Loucy (cell line): Measurements from ENCODE around the gene NRF1.

Experiments
- H2AFZ ChIP-seq: fragments of 200-600 bp; sonication (generic); 2 replicates; pipeline ENCODE4 v1.6.0; 2016; ENCODE audit warnings: antibody characterized with exemption, mild to moderate bottlenecking, low read length, moderate library complexity
- H3F3A ChIP-seq: fragments of 200-600 bp; 2 replicates; pipeline ENCODE4 v1.6.0; 2016; ENCODE audit warnings: antibody characterized with exemption, low read depth, mild to moderate bottlenecking
- H3K27me3 ChIP-seq: fragments of 200-600 bp; sonication (generic); 2 replicates; pipeline ENCODE4 v1.6.1; 2014; ENCODE audit warnings: low read length, mild to moderate bottlenecking; ENCODE audit not compliant: insufficient read depth, poor library complexity, severe bottlenecking
- H3K36me3 ChIP-seq: fragments of 200-600 bp; sonication (generic); 2 replicates; pipeline ENCODE4 v1.6.1; 2016; ENCODE audit warnings: low read length; ENCODE audit not compliant: insufficient read depth
- H3K4me1 ChIP-seq: fragments of 200-600 bp; sonication (generic); 2 replicates; pipeline ENCODE4 v1.5.1; 2014; ENCODE audit warnings: low read length, mild to moderate bottlenecking; ENCODE audit not compliant: insufficient read depth, poor library complexity, severe bottlenecking
- H3K4me2 ChIP-seq: fragments of 200-600 bp; sonication (generic); 2 replicates; pipeline ENCODE4 v1.6.0; 2014; ENCODE audit warnings: antibody characterized with exemption, low read length, low read depth, mild to moderate bottlenecking; ENCODE audit not compliant: poor library complexity, severe bottlenecking
- H3K4me3 ChIP-seq: fragments of 200-600 bp; sonication (generic); 2 replicates; pipeline ENCODE4 v1.5.1; 2014; ENCODE audit warnings: low read length, mild to moderate bottlenecking, mixed read lengths; ENCODE audit not compliant: poor library complexity, severe bottlenecking
- H3K79me2 ChIP-seq: fragments of 200-600 bp; sonication (generic); 2 replicates; pipeline ENCODE4 v1.6.1; 2014; ENCODE audit warnings: low read length; ENCODE audit not compliant: insufficient read depth
- H3K9ac ChIP-seq: fragments of 200-600 bp; sonication (generic); 2 replicates; pipeline ENCODE4 v1.6.0; 2014; ENCODE audit warnings: mild to moderate bottlenecking, low read depth, low read length, moderate library complexity; ENCODE audit not compliant: poor library complexity, severe bottlenecking
- H3K9me2 ChIP-seq: fragments of 200-600 bp; sonication (generic); replicated peaks from 2 replicates; pipeline ENCODE4 v1.6.1; 2016; ENCODE audit warnings: low read depth, low read length, mixed read lengths
- H3K9me3 ChIP-seq: fragments of 200-600 bp; sonication (generic); 2 replicates; pipeline ENCODE4 v1.6.1; 2014; ENCODE audit warnings: mild to moderate bottlenecking, antibody characterized with exemption, low read length, low read depth; ENCODE audit not compliant: insufficient read depth
- H4K20me1 ChIP-seq: fragments of 200-600 bp; sonication (generic); 2 replicates; pipeline ENCODE4 v1.6.0; 2014; ENCODE audit warnings: antibody characterized with exemption, low read length, mild to moderate bottlenecking; ENCODE audit not compliant: insufficient read depth, poor library complexity, severe bottlenecking
- EZH2phosphoT487 ChIP-seq: fragments of 200-600 bp; IDR thresholded peaks from 2 replicates; pipeline ENCODE4 v1.6.1; 2018; ENCODE audit warnings: antibody characterized with exemption, mild to moderate bottlenecking, moderate library complexity, borderline replicate concordance
- TF ChIP-seq, protein P1 (sequence below): fragments of 200-600 bp; sonication (generic); conservative IDR thresholded peaks from 2 replicates; pipeline ENCODE4 v1.5.1; 2014; ENCODE audit warnings: mild to moderate bottlenecking, antibody characterized with exemption, low read length

Gene NRF1

DNA sequence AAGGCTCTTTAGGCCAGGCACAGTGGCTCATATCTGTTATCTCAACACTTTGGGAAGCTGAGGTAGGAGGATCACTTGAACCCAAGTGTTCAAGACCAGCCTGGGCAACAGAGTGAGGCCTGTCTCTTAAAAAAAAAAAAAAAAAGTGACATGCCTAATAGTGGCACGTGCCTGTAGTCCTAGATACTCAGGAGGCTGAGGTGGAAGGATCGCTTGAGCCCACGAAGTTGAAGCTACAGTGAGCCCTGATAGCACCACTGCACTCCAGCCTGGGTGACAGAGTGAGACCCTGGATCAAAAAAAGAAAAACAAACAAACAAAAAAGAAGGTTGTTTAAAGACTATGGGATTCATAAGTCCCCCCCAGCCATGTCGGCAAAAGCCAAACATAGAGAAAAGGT lies 42.2 kb upstream of the NRF1 start:
- Histone ChIP-seq H3K9me3 (no peaks in the 10 kb centered on the region), H3K9ac (no peak overlapping the region), H3K9me2 (no peaks in the 10 kb centered on the region), H3K79me2 (no peaks in the 10 kb centered on the region), H3K36me3 (no peaks in the 10 kb centered on the region), H4K20me1 (no peaks in the 10 kb centered on the region), H3K27me3 (no peaks in the 10 kb centered on the region), H3K4me3 (no peak overlapping the region), H2AFZ (no peak overlapping the region), H3K4me2 (no peak overlapping the region), H3F3A (no peaks in the 10 kb centered on the region), H3K4me1 (no peaks in the 10 kb centered on the region)
- TF ChIP-seq EZH2phosphoT487: no peak
- TF ChIP-seq, protein P1, sequence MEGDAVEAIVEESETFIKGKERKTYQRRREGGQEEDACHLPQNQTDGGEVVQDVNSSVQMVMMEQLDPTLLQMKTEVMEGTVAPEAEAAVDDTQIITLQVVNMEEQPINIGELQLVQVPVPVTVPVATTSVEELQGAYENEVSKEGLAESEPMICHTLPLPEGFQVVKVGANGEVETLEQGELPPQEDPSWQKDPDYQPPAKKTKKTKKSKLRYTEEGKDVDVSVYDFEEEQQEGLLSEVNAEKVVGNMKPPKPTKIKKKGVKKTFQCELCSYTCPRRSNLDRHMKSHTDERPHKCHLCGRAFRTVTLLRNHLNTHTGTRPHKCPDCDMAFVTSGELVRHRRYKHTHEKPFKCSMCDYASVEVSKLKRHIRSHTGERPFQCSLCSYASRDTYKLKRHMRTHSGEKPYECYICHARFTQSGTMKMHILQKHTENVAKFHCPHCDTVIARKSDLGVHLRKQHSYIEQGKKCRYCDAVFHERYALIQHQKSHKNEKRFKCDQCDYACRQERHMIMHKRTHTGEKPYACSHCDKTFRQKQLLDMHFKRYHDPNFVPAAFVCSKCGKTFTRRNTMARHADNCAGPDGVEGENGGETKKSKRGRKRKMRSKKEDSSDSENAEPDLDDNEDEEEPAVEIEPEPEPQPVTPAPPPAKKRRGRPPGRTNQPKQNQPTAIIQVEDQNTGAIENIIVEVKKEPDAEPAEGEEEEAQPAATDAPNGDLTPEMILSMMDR: no peak

DNA sequence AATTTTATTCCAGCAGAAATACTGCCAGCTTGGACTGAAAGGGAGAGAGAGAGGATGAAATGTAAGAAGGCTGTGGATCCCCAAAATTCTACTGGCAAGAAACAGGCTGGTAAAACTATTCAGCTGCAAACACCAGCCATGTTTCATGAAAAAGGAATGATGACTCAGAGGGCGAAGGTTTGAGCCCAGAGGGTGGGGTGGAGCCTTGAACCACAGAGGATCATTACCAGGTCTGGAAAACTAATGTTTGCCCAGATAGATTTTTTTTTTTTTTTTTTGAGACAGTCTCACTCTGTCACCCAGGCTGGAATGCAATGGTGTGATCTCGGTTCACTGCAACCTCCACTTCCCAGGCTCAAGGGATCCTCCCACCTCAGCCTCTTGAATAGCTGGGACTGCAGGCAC lies 41.7 kb upstream of the NRF1 start:
- Histone ChIP-seq H3K9me3 (no peaks in the 10 kb centered on the region), H2AFZ (no peak overlapping the region), H3K9me2 (no peaks in the 10 kb centered on the region), H3K9ac (no peak overlapping the region), H3K4me1 (no peaks in the 10 kb centered on the region), H3F3A (no peaks in the 10 kb centered on the region), H3K79me2 (no peaks in the 10 kb centered on the region), H3K4me2 (no peak overlapping the region), H3K36me3 (no peaks in the 10 kb centered on the region), H3K4me3 (no peak overlapping the region), H4K20me1 (no peaks in the 10 kb centered on the region), H3K27me3 (no peaks in the 10 kb centered on the region)
- TF ChIP-seq EZH2phosphoT487: no peak
- TF ChIP-seq, protein P1: no peak

DNA sequence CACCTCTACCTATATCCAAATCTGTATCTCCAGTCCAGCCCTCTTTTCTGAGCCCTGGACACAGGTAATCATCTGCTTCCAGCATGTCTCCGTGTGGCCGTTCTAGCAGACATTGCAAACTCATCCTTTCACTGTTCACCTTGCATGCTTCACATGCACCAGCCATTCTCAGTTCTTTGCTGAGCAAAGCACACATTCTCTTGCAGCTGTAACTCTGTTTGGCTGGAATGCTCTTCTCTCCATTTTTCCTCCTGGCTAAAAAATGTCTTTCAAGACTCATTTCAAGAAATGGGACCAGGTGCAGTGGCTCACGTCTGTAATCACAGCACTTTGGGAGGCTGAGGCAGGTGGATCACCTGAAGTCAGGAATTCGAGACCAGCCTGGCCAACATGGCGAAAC lies 40.3 kb upstream of the NRF1 start:
- H3K9me2 ChIP-seq: no peaks in the 10 kb centered on the region
- no peaks in the 10 kb centered on the region for H3F3A ChIP-seq
- no peak overlapping the region for H3K4me3 ChIP-seq
- no peak overlapping the region for H3K9ac ChIP-seq
- no peaks in the 10 kb centered on the region for H3K79me2 ChIP-seq
- no peaks in the 10 kb centered on the region for H3K27me3 ChIP-seq
- H3K36me3 ChIP-seq: no peaks in the 10 kb centered on the region
- H3K9me3 ChIP-seq: no peaks in the 10 kb centered on the region
- no peak overlapping the region for H2AFZ ChIP-seq
- no peaks in the 10 kb centered on the region for H4K20me1 ChIP-seq
- no peak for TF ChIP-seq EZH2phosphoT487
- TF ChIP-seq, protein P1: no peak
- H3K4me1 ChIP-seq: no peaks in the 10 kb centered on the region
- no peak overlapping the region for H3K4me2 ChIP-seq
